ENCODE measurements around the gene PLA2G4D. TPM values are rescaled to one million over a fixed set of nuclear protein-coding genes. Genes with fewer than 3 reads are reported as not detected.
"Not testable (repeated sequence)": the region's sequence is repeated elsewhere in the genome, so short reads cannot be mapped to it uniquely, and the experiment has no call there.

The PLA2G4D gene
- total RNA-seq, 2 experiments from 2014 or later, result not detected

DNA sequence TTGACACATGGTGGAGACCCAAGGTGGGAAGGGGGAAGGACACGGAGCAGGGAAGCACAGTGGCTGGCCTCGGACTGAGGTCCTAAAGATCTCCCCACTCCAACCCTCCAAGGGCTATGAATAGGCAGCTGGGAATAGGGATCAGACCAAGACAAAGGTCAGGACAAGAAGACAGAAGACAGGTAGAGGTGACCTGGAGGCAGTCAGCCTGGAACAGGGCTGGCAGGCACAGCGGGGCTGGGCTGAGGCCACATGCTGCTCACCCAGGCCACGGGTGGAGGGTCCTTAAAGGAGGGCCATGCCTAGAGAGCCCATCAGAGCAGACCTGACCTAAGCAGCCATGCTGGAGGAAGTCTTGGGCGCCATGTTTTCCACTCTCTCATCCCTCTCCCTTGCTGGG, 2.7 kb upstream of the PLA2G4D start:
- ChIA-PET POLR2A (no interaction called here), CTCF (no interaction called here)

DNA sequence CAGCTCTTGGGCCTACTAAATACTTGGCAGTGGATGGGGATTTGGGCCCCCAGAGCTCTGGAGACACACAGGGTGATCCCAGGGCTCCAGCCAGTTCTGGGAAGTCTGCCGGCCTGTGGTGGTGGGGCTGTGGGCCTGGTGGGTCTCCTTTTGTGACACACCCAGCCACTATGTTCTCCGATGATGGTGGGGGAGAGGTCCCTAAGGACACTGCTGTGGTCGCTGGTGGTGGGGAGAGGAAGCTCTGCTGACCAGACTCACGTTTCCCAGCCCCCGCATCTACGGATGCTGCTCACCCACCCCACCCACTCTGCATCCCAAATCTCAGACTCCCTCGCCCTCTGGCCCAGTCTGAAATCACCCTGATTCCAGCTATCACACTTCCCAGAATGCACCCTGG, 396 bp downstream of the PLA2G4D start:
- ChIA-PET POLR2A (no interaction called here), CTCF (no interaction called here)

DNA sequence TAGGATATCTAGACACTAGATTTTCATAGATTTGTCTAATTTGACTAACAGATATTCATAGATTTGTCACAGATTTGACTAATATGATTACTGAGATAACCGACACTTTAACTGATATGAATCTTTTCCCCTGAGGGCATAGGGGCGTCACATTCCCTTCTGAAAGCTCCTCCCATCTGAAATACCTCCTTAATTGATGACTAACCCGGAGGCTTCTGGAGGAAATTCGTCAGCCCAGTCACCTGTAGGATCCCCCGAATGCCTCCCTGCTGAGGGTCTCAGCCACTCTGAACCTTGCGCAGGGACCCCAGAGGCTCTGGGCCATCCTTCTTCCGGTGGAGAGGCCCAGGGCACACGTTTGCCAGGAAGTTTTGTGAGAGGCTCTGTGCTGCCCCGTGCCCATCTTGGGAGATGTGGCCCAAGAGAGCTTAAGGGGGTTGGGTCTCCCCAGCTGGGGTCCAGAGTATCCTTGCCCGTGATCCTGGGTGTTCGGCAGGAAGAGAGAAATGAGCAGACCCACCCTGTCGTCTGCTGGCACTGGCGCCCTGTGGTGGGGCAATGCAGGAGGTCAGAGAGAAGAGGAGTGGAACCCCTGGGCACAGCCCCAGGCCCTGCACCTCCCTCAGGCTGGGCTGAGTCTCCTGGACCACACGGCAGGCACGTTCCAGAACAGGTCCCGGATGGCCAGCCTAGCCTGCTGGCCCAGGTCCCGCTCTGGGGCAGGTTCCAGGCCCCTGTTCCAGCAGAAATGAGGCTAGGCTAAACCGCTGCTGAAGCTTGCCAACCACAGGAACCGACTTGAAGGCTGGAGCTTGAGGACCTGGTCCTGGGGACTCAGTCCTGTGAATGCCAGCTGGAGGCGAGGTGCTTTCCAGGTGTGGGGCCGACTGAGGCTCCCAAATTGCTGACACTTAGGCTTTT, 1.7 kb downstream of the PLA2G4D start:
- CTCF ChIA-PET, result interaction anchor here (0.5 to 2.0 kb wide), 2 partner anchors 9 to 21 kb away, joined by 3 to 7 read pairs; no protein-coding TSS in a partner anchor
- POLR2A ChIA-PET, result interaction anchor here (0.7 kb wide), 1 partner anchor 22 kb away, joined by 4 read pairs; no protein-coding TSS in a partner anchor

DNA sequence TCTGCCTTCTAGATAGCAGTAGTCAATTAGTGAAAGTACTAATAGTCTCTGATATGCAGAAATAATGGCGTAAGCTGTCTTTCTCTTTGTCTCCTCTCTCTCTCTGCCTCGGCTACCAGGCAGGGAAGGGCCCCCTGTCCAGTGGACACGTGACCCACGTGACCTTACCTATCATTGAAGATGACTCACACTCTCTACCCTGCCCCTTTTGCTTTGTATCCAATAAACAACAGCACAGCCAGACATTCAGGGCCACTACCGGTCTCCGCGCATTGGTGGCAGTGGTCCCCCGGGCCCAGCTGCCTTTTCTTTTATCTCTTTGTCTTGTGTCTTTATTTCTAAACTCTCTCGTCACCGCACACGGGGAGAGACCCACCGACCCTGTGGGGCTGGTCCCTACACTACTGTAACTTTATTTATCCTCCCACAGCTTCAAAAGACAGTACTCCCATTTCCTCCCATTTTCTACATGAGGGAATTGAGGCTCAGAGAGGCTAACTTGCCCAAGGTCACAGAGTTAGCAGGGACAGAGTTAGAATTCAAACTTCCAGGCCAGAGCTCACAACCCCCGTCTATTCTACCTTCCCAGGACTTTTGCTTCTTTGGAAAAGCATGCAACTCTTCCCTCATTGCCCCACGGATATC, 2.5 kb downstream of the PLA2G4D start:
- CTCF ChIA-PET, result interaction anchor here (2.0 kb wide), 1 partner anchor 8 kb away, joined by 7 read pairs; no protein-coding TSS in a partner anchor
- POLR2A ChIA-PET, result not testable (repeated sequence)

DNA sequence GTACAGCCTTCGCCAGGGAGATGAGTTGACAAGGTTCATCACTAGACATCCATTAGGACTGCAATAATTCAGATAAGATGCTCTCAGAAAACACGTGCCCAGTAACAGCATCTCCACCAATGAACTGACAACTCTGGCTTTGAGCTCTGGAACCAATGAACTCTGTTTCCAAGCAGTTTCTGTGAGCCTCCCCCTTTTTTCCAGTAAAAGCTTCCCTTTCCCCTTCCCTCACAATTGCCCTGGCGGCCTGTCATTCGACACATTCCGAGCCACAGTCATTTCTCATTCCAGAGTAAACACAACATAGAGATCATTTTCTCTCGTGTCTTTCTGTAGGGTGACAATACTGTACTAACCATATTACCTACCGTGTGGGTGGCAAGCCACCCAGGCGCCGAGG, 3.6 kb downstream of the PLA2G4D start:
- CTCF ChIA-PET, result interaction anchor here (0.6 to 1.0 kb wide), 2 partner anchors 17 to 140 kb away, joined by 3 read pairs; no protein-coding TSS in a partner anchor
- POLR2A ChIA-PET, result no interaction called here

DNA sequence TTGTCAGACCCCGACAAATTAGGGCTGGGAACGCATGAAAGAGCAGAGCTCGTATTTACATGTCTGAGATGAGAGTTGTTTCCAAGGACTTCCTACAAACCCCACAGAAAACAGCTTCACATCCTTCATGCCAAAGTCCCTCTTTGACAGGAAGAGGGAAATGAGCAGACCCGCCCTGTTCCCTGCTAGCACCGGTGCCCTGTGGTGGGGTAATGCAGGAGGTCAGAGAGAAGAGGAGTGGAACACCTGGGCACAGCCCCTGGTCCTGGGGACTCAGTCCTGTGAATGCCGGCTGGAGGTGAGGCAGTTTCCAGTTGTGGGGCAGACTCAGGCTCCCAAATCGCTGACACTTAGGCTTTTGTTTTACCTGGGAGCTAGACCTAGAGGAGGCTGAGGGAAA, 4.0 kb downstream of the PLA2G4D start:
- ChIA-PET POLR2A (no interaction called here), CTCF (interaction anchor here (0.6 to 1.0 kb wide), 2 partner anchors 17 to 139 kb away, joined by 3 read pairs; no protein-coding TSS in a partner anchor)

DNA sequence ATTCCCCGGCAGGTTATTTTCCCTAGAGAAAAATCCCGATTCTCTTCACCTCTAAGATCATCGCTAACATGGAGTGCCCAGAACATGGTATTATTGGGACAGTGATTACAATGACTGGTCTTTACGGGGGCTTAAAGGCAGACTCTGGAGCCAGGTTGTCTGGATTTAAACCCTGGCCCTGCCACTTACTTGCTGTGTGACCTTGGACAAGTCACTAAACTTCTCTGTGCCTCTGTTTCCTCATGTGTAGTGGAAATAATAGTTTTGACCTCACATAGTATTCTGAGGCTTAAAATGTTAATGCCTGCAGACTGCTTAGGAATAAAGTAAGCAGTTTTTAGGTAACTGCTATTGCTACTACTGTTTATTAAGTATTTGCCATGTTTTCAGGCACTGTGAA, 4.4 kb downstream of the PLA2G4D start:
- POLR2A ChIA-PET, result no interaction called here
- CTCF ChIA-PET, result interaction anchor here (1.0 kb wide), 1 partner anchor 16 kb away, joined by 3 read pairs; no protein-coding TSS in a partner anchor

DNA sequence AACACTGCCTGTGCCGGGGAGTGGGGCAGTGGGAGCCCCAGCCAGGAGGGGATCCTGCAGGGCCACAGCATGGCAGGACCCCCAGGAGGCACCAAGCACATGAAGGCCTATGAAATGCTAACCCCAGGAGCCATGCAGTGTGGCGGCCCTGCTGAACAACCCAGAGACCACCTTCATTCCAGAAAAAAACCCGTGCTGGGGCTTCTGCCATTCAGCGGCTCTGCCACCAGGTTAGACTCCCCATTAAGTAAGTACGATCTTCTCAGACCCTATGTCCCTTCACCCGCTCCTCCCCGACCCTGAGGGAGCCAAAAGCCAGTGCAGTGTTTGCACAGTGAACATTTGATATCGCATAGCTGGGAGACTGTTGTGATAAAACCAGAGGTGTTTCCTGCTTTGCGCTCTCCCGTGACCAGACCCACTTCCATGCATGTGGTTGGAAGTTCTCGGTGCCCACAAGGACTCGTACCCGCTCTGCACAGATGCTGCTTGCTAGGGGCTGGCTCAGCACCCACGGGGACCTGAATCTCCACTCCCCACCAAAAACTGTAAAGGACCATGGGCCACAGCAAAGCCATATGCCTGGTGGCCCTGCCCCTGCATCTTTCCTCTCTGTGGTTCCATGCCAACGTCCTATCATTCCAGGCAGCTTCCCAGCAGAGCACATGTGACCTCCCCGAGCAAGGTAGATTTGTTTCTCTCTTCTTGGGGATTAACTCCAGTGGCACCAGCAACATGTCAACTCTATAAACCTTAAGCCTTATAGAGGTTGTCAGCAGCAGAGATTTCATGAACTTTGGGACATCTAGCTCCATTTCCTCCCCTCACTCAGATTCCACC, 5.3 kb downstream of the PLA2G4D start:
- CTCF ChIA-PET, result interaction anchor here (1.0 kb wide), 1 partner anchor 99 kb away, joined by 3 read pairs; no protein-coding TSS in a partner anchor
- POLR2A ChIA-PET, result no interaction called here

DNA sequence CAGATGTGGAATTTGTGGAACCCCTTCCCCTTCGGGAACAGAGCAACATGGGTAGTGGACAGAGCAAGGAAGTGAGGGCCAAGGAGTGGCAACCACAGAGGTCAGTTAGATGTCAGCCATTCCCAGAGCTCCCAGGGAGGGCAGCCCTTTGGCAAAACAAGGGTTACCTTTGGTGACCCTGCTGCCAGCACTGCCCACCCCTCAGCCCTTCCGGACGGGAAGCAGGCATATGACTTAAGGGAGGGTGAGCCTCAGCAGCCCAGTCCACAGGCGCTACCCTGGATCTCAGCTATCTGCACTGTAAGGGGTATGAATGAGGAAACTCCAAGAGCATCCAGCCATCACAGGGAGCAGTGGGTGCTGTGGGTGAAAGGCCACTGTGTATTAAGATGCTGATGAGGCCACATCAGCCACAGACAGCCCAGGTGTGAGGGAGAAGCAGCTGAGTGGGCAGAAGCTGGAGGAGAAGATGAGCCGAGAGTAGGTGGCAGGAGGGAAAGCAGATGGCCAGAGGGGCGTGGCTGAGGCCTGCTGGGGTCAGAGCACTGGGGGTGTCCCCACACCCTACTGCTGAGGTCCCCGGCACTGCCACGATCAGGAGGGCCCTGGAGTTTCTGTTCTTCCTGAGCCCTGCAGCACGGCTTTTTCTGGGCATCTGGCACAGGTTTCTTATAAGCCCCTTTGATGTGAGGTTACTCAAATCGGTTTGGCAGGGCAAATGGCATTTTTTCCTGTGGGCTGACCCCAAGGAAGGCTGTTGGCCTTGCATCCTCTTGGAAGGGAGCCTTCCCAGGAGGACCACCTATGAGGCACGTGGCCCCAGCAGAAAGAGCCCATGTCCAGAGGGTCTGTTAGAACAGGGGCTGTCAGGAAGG, 6.2 kb downstream of the PLA2G4D start:
- POLR2A ChIA-PET, result no interaction called here

DNA sequence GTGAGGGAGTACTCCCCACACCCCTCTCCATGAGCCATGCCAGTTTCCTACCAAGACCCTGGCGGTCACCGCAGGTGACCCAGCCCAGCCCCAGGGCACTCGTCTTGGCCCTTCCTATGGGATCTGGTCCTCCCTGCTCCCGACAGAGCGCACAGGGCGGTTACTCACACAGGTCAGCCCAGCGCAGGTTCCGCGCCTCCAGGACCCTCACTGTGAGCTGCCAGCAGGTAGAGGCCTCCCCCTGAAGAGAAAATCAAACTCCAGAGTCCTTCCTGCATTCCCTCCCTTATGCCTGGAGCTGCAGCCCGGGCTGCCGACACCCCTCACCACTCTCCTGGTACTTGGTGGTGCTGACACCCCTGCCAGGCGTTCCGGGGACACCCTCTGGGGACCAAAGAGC, 6.9 kb downstream of the PLA2G4D start:
- CTCF ChIA-PET, result no interaction called here
- POLR2A ChIA-PET, result no interaction called here

More for the DNA sequence above, 6.2 kb downstream of the PLA2G4D start:
- CTCF ChIA-PET, result interaction anchor here (1.0 kb wide), 1 partner anchor 98 kb away, joined by 3 read pairs; no protein-coding TSS in a partner anchor

DNA sequence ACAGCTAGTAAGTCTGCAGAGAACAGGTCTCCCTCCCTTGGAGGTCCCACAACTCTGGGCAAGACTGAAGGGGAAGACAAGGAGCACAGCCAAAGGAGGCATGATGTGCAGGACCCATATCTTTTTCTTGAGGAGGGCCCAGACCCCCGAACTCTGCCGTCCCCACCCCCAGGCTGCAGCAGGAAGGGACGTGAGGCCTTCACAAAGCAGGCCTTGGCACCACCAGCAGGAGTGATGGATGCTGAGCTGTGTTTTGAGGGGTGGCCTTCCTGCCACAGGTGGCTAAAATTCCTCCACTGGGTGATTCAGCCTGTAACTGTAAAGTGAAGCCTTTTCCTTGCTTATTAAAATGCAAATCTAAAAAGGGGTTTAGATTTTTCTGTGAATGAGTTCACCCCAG, 8.6 kb downstream of the PLA2G4D start:
- POLR2A ChIA-PET, result no interaction called here
- CTCF ChIA-PET, result no interaction called here

DNA sequence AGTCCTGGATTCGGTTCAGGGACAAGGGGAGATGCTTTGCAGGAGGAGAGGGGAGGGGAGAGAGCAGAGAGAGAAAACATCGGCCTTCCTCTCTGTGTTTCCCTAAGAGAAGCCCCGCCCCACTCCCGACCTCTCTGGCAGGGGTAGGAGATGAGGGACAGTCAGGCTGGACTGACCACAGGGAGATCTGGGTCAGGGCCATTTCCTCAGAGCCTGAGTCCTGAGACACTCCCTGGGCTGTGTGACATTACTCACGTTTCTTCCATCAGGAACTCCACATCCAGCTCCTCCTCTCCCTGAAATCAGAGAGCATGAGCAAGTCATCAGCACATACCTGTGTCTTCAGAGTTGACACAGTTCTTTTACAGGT, 9.1 kb downstream of the PLA2G4D start:
- POLR2A ChIA-PET, result no interaction called here
- CTCF ChIA-PET, result interaction anchor here (1.1 to 1.9 kb wide), 7 partner anchors 12 to 100 kb away, joined by 3 to 10 read pairs (median 4); no protein-coding TSS in a partner anchor

DNA sequence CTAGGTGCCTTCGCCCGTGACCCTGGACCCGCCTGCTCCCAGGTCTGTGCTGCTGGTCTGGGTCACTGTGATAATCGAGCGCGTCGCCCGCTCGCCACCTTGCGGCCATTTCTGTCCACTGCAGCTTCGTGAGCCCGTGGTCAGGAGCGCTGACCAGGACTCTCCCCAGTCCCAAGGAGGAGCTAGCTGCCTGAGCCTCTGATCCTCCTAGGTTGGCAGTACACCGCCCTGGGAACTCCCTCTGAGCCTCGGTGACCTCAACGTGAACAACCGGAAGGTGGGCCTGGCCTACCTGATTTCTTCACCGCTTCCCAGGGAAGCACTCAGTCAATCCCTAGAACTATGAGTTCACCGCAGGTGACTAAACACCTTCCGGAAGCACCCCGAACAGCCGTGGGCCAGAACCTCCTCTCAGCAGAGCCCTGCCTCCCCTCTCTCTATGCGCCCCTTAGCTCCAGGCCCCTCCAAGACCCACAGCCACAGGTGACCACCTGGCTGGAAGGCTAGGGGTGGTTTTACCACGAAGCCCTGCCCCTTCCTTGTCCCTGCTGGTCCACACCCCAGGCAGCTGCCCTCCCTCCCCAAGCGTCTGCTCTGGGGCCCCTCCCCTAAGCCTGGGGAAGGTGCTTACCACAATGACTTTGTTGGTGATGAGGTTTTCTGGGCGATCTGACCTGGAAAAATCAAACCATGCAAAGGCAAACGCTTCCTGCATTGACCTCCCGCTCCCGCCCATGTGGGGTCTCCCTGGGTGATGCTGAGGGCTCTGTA, 9.7 kb downstream of the PLA2G4D start:
- POLR2A ChIA-PET, result interaction anchor here (0.6 kb wide), 1 partner anchor 419 kb away, joined by 6 read pairs; no protein-coding TSS in a partner anchor
- CTCF ChIA-PET, result interaction anchor here (0.8 to 2.4 kb wide), 17 partner anchors 8 to 161 kb away, joined by 3 to 10 read pairs (median 4); no protein-coding TSS in a partner anchor

DNA sequence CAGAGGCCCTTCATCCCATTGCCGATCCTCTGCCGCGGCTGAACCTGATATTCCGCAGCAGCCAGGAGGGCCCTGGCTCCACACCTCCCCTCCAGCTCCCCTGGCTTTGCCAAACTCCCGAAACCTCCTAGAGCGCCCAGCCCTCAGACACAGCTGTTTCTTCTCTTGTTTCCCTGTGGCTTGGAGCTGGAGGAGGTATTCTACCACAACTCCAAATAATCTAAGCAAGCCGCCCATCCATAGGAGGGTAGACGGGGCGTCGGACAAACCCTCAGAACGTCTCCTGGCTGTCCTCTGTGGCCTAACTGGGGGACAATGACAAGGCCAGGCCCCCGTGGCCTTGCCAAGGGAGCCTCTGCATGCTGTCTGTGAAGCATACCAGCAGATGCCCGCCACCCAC, 10.4 kb downstream of the PLA2G4D start:
- POLR2A ChIA-PET, result interaction anchor here (0.6 kb wide), 1 partner anchor 418 kb away, joined by 6 read pairs; no protein-coding TSS in a partner anchor
- CTCF ChIA-PET, result interaction anchor here (0.8 to 2.4 kb wide), 16 partner anchors 9 to 162 kb away, joined by 3 to 10 read pairs (median 4); no protein-coding TSS in a partner anchor

DNA sequence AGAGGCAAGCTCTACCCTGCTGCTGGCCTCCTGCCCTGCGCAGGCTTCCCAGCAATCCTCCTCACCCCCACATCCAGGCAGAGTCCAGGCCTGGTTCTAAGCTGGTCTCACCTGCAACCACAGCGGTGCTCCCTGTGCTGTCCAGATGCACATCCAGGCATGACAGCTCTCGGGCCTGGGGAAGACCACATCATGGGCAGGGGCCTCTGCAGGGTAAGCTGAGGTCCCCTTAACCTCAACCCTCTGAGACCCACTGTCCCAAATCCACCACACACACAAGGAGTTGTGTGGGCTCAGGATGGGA, 10.8 kb downstream of the PLA2G4D start:
- ChIA-PET POLR2A (no interaction called here), CTCF (interaction anchor here (1.2 to 2.4 kb wide), 11 partner anchors 9 to 98 kb away, joined by 3 to 10 read pairs (median 5); no protein-coding TSS in a partner anchor)

DNA sequence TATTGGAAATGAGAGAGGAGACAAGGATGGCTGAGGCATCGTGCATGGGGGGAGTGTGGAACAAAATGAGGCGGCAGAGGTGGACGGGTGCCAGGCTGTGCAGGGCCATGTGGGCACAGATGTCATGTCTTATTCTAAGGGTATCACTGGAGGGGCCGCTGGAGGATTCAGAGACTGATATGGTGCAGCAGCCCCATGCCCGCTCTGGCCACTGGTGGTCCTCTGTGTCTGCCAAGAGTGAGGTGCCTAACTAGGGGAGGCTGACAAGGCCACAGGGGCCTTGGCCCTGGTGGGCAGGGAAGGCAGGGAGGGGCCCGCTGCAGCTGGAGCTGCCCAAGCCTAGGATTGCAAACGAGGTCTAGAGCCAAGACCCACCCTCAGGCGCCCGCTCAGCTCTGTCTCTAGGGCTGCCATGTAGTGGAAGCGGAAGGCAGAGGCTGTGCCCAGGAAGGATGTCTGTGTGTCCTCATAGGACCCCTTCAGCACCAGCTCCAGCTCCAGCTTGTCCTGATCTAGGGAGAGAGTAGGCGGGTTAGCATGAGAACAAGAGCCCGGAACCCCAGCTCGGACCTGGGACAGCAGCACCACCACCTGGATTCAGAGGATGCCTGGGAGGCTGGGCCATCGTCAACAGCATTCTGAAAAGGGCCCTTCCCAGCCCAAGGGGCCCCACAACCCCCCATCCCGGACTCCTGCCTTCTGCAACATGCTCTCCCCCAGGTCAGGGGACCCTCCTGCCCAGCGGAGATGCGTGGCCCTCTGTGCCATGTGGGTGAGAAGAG, 11.3 kb downstream of the PLA2G4D start:
- POLR2A ChIA-PET, result no interaction called here
- CTCF ChIA-PET, result interaction anchor here (1.2 to 2.4 kb wide), 10 partner anchors 9 to 95 kb away, joined by 3 to 10 read pairs (median 4); no protein-coding TSS in a partner anchor

DNA sequence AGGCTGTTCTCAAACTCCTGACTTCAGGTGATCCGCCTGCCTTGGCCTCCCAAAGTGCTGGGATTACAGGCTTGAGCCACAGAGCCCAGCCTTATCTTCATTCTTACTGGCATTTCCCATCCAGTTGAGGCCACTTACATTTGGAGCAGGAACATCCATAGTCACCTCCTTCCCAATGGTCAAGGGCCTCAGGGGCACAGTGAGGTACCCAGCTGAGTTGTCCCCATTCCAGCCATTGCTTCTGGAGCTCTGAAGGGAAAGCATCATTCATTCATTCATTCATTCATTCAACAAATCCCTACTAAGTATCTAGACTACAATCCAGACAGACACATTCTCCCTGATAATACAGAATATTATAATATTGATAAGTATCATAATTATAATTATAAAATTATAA, 12.2 kb downstream of the PLA2G4D start:
- ChIA-PET POLR2A (no interaction called here), CTCF (interaction anchor here (0.7 to 1.2 kb wide), 2 partner anchors 25 to 92 kb away, joined by 3 to 4 read pairs; no protein-coding TSS in a partner anchor)

Measured in activated CD8-positive, alpha-beta memory T cell treated with anti-CD3 and anti-CD28 coated beads for 36 hours (primary cell).